SK-N-SH (cell line): Measurements from ENCODE around the gene WWOX. TPM values are rescaled to one million over a fixed set of nuclear protein-coding genes. Genes with fewer than 3 reads are reported as not detected.

Experiments used
- CTCF ChIA-PET: fragments of 300-600, 350-600 bp; formaldehyde crosslinking; extraction: SDS; loops from one replicate; lab custom pipeline; 2021; lab: Yijun Ruan, JAX
- POLR2A ChIA-PET: fragments of 350-600 bp; sonication (Branson Sonifier 250); formaldehyde crosslinking; extraction: SDS; loops from one replicate; lab custom pipeline; 2020; ENCODE audit warnings: antibody characterized with exemption, inconsistent platforms; lab: Yijun Ruan, JAX
- DNase-seq: peaks from one replicate; pipeline ENCODE4 v3.0.0; 2012
- H2AFZ ChIP-seq: fragments of 200-600 bp; sonication (generic); 2 replicates; pipeline ENCODE4 v1.8.1; 2016; ENCODE audit warnings: antibody characterized with exemption, mild to moderate bottlenecking, low read depth
- H3F3A ChIP-seq: fragments of 200-600 bp; sonication (generic); replicated peaks from 2 replicates; pipeline ENCODE3; 2016; ENCODE audit warnings: antibody characterized with exemption, mild to moderate bottlenecking; ENCODE audit not compliant: insufficient read depth
- H3K27ac ChIP-seq, 2 experiments: fragments of 200-500 bp in 1 of 2; fragments of 200-600 bp in 1 of 2; sonication (Bioruptor generic) in 1 of 2; sonication (generic), shearing (Covaris generic) in 1 of 2; 2 replicates each; pipeline versions ENCODE4 v1.5.1 to v1.6.1; 2014 to 2016; ENCODE audit warnings: low read depth in 2 of 2, inconsistent platforms in 1 of 2, low read length in 1 of 2, mild to moderate bottlenecking in 1 of 2, mixed read lengths in 1 of 2
- H3K27me3 ChIP-seq: fragments of 200-600 bp; sonication (generic), shearing (Covaris generic); 2 replicates; pipeline ENCODE4 v1.6.1; 2016; ENCODE audit warnings: mixed run types; ENCODE audit not compliant: insufficient read depth
- H3K36me3 ChIP-seq, 2 experiments: fragments of 200-500 bp in 1 of 2; fragments of 200-600 bp in 1 of 2; sonication (Bioruptor generic) in 1 of 2; sonication (generic) in 1 of 2; replicated peaks in 1 of 2; 2 replicates each; pipeline versions ENCODE3 to v1.5.1; 2014 to 2016; ENCODE audit warnings: low read length in 1 of 2, mild to moderate bottlenecking in 1 of 2; ENCODE audit not compliant: insufficient read depth in 2 of 2, control insufficient read depth in 1 of 2
- H3K4me1 ChIP-seq, 2 experiments: fragments of 200-500 bp in 1 of 2; fragments of 200-600 bp in 1 of 2; sonication (Bioruptor generic) in 1 of 2; sonication (generic), shearing (Covaris generic) in 1 of 2; 2 replicates each; pipeline versions ENCODE4 v1.5.1 to v1.6.1; 2014 to 2016; ENCODE audit warnings: low read depth in 1 of 2, low read length in 1 of 2, mixed run types in 1 of 2; ENCODE audit not compliant: insufficient read depth in 2 of 2, control insufficient read depth in 1 of 2
- H3K4me2 ChIP-seq: fragments of 200-600 bp; sonication (generic), shearing (Covaris generic); 2 replicates; pipeline ENCODE4 v1.6.1; 2017; ENCODE audit warnings: mixed run types
- H3K4me3 ChIP-seq, 2 experiments: fragments of 200-500 bp in 1 of 2; fragments of 200-600 bp in 1 of 2; sonication (Bioruptor generic) in 1 of 2; sonication (generic), shearing (Covaris generic) in 1 of 2; 2 replicates each; pipeline versions ENCODE4 v1.5.1 to v1.8.1; 2014 to 2016; ENCODE audit warnings: low read depth in 2 of 2, inconsistent platforms in 1 of 2, low read length in 1 of 2, mild to moderate bottlenecking in 1 of 2, mixed read lengths in 1 of 2, moderate library complexity in 1 of 2
- H3K79me2 ChIP-seq: fragments of 200-600 bp; sonication (generic); 2 replicates; pipeline ENCODE4 v1.8.1; 2017; ENCODE audit warnings: mild to moderate bottlenecking; ENCODE audit not compliant: insufficient read depth
- H3K9ac ChIP-seq: fragments of 200-600 bp; sonication (generic); 2 replicates; pipeline ENCODE4 v1.6.1; 2017; ENCODE audit warnings: mixed run types
- H3K9me2 ChIP-seq: fragments of 200-600 bp; sonication (generic); 2 replicates; pipeline ENCODE4 v1.6.1; 2017; ENCODE audit warnings: mixed run types
- H3K9me3 ChIP-seq: fragments of 200-600 bp; sonication (generic); 2 replicates; pipeline ENCODE4 v1.6.1; 2017; ENCODE audit warnings: mixed run types, mild to moderate bottlenecking, moderate library complexity
- H4K20me1 ChIP-seq: fragments of 200-600 bp; sonication (generic); 2 replicates; pipeline ENCODE4 v1.6.1; 2017; ENCODE audit warnings: mild to moderate bottlenecking, mixed run types; ENCODE audit not compliant: insufficient read depth
- CHD2 ChIP-seq: fragments of 150-350 bp; IDR thresholded peaks from 2 replicates; pipeline ENCODE4 v1.6.1; 2018; ENCODE audit warnings: low read length; ENCODE audit not compliant: partially characterized antibody
- ELF1 ChIP-seq: IDR thresholded peaks from 2 replicates; pipeline ENCODE4 v1.4.0; 2012
- EP300 ChIP-seq, 2 experiments: IDR thresholded peaks; 2 replicates each; pipeline versions ENCODE4 v1.4.0 to v1.6.1; 2012; ENCODE audit warnings: borderline replicate concordance in 1 of 2, low read depth in 1 of 2, low read length in 1 of 2
- EZH2phosphoT487 ChIP-seq: fragments of 200-600 bp; sonication (generic); IDR thresholded peaks from 2 replicates; pipeline ENCODE4 v1.6.1; 2017; ENCODE audit warnings: low read depth, mixed run types, mild to moderate bottlenecking, antibody characterized with exemption, moderate library complexity, borderline replicate concordance
- GABPA ChIP-seq: IDR thresholded peaks from 2 replicates; pipeline ENCODE4 v1.4.0; 2012; ENCODE audit warnings: low read depth, mild to moderate bottlenecking
- GATA2 ChIP-seq: sonication (generic); formaldehyde crosslinking; IDR thresholded peaks from 2 replicates; pipeline ENCODE4 v1.5.0; 2020; ENCODE audit warnings: mild to moderate bottlenecking, missing genetic modification reagents
- JUND ChIP-seq: IDR thresholded peaks from 2 replicates; pipeline ENCODE4 v1.4.0; 2012
- MXI1 ChIP-seq: IDR thresholded peaks from 2 replicates; pipeline ENCODE4 v1.6.1; 2012; ENCODE audit warnings: mild to moderate bottlenecking, low read depth, low read length, improper control_type of control experiment
- NRF1 ChIP-seq: IDR thresholded peaks from 2 replicates; pipeline ENCODE4 v1.6.1; 2012; ENCODE audit warnings: low read depth, mild to moderate bottlenecking, low read length
- RAD21 ChIP-seq: IDR thresholded peaks from 2 replicates; pipeline ENCODE4 v1.6.1; 2012; ENCODE audit warnings: mild to moderate bottlenecking, low read length
- RXRA ChIP-seq: IDR thresholded peaks from 2 replicates; pipeline ENCODE4 v1.4.0; 2012; ENCODE audit warnings: low read depth, mild to moderate bottlenecking, borderline replicate concordance
- SIN3A ChIP-seq: IDR thresholded peaks from 2 replicates; pipeline ENCODE4 v1.6.1; 2012; ENCODE audit warnings: low read depth, mild to moderate bottlenecking, low read length, moderate library complexity, borderline replicate concordance
- SMC3 ChIP-seq: IDR thresholded peaks from 2 replicates; pipeline ENCODE4 v1.6.1; 2012; ENCODE audit warnings: low read depth, low read length, improper control_type of control experiment
- TAF1 ChIP-seq: IDR thresholded peaks from 2 replicates; pipeline ENCODE4 v1.6.1; 2012; ENCODE audit warnings: low read depth, mild to moderate bottlenecking, low read length, moderate library complexity, borderline replicate concordance
- TCF12 ChIP-seq: IDR thresholded peaks from 2 replicates; pipeline ENCODE4 v1.4.0; 2012
- USF1 ChIP-seq: IDR thresholded peaks from 2 replicates; pipeline ENCODE4 v1.4.0; 2012; ENCODE audit warnings: low read depth, borderline replicate concordance
- WGBS: methylation state at CpG from one replicate; pipeline ENCODE4 v1.1.6; 2017; ENCODE audit warnings: low lambda C conversion rate; 5-methylcytosine and 5-hydroxymethylcytosine counted together
- polyA plus RNA-seq, 3 experiments: library from polyadenylated mRNA; depleted of rRNA; stranded (reverse); fragments of >200 nt; gene quantifications; 2 replicates each; pipeline ENCODE4 v1.2.3, GENCODE V29; 2012
- TF ChIP-seq, protein P1 (sequence below): IDR thresholded peaks from 2 replicates; pipeline ENCODE4 v1.4.0; 2012; ENCODE audit warnings: low read depth

The WWOX gene
- polyA plus RNA-seq, 1 of the 3 experiments (the other 2 are of a cell fraction): 10.8 TPM

DNA sequence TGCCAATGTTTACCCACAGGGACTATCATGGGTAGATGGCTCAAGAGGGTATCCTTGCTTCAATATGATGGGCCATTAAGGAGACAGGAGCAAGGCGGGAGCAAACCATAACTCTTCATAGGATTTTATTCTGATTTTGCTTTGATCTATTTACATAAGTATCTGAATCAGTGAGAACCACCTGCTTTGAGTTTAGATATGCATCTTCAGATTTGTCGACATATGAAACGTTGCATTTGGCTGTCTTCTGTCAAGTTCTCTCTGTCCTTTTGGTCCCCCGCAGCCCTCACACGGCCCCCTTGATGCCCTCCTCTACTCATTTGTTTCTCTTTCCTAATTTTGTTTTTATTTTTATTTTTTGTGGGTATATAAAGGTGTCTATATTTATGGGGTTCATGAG lies 16.2 kb downstream of the WWOX start:
- H3K9ac ChIP-seq: no peak overlapping the region
- H3K4me2 ChIP-seq: no peak overlapping the region
- no peak for DNase-seq
- TF ChIP-seq ELF1: no peak
- no peak for TF ChIP-seq EP300 (IDR thresholded peaks at IDR 0.05; ENCODE audit: borderline replicate concordance in 1 of 2, low read depth in 1 of 2, low read length in 1 of 2)
- TF ChIP-seq MXI1: no peak
- TF ChIP-seq TCF12: no peak
- no peaks in the 10 kb centered on the region; a peak in 1 of 4 replicates for H3K4me1 ChIP-seq
- no peaks in the 10 kb centered on the region for H3K9me2 ChIP-seq
- peaks cover 4 to 21% of the 10 kb centered on the region in 2 experiments for H3K36me3 ChIP-seq
- no peaks in the 10 kb centered on the region for H3K9me3 ChIP-seq
- no peaks in the 10 kb centered on the region for H4K20me1 ChIP-seq
- ChIA-PET CTCF (no interaction called here), POLR2A (no interaction called here)
- H3K27me3 ChIP-seq: no peaks in the 10 kb centered on the region
- no peak overlapping the region for H3K27ac ChIP-seq
- no peaks in the 10 kb centered on the region for H3F3A ChIP-seq
- H2AFZ ChIP-seq: no peak overlapping the region
- H3K4me3 ChIP-seq: no peak overlapping the region
- WGBS: 76% methylated on average over 5 of the region's 5 CpGs
- no peaks in the 10 kb centered on the region for H3K79me2 ChIP-seq

DNA sequence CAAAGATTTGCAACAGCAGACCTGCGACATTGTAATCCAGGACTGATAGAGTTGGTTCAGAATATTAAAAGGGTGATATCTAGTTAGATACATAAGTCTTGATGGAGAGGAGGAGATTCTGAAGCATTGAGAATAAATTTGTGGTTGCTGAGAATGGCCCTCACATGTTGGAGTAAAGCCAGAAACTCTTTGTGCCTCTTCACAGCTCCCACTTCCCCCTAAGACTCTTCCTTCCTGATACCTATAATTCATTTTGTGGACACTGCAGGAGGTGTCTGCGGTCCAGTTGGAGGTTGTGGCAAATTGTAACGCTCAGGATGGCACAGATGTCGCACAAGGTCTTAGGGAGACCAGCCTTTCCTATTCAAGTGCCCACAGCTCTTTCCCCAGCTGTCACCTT lies 17.5 kb downstream of the WWOX start:
- POLR2A ChIA-PET: no interaction called here
- 92% methylated on average over 4 of the region's 4 CpGs for WGBS
- no peaks in the 10 kb centered on the region; a peak in 1 of 4 replicates for H3K4me1 ChIP-seq

More for the DNA sequence above, 17.5 kb downstream of the WWOX start:
- TF ChIP-seq EZH2phosphoT487: no peak
- no peak for TF ChIP-seq NRF1
- TF ChIP-seq TAF1: no peak
- no peak for TF ChIP-seq RAD21
- TF ChIP-seq JUND: no peak
- no peak for TF ChIP-seq SIN3A
- no peak for TF ChIP-seq MXI1
- TF ChIP-seq USF1: no peak
- TF ChIP-seq, protein P1, sequence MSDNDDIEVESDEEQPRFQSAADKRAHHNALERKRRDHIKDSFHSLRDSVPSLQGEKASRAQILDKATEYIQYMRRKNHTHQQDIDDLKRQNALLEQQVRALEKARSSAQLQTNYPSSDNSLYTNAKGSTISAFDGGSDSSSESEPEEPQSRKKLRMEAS: no peak
- no peak for TF ChIP-seq RXRA
- no peak for TF ChIP-seq CHD2
- TF ChIP-seq SMC3: no peak
- no peak for TF ChIP-seq GATA2 (CRISPR knock-in tag)
- TF ChIP-seq GABPA: no peak
- TF ChIP-seq EP300 (IDR thresholded peaks at IDR 0.05; ENCODE audit: borderline replicate concordance in 1 of 2, low read depth in 1 of 2, low read length in 1 of 2): no peak
- TF ChIP-seq, all 33 proteins: peak for 0
- Histone ChIP-seq H3K4me2 (no peak overlapping the region), H3F3A (no peaks in the 10 kb centered on the region), H3K27ac (no peak overlapping the region), H3K9me2 (no peaks in the 10 kb centered on the region), H3K9ac (no peak overlapping the region), H3K36me3 (peaks cover 4 to 20% of the 10 kb centered on the region in 2 experiments), H3K27me3 (no peaks in the 10 kb centered on the region), H3K4me3 (no peak overlapping the region), H2AFZ (no peak overlapping the region), H3K79me2 (no peaks in the 10 kb centered on the region), H3K9me3 (no peaks in the 10 kb centered on the region), H4K20me1 (no peaks in the 10 kb centered on the region)
- CTCF ChIA-PET: interaction anchor here (0.9 to 1.9 kb wide), 2 partner anchors 17 to 387 kb away, joined by 3 to 7 read pairs; partner anchors contain the start of gene WWOX
- DNase-seq: no peak
